SK-N-SH (cell line): ENCODE results near the gene LRRC46. TPM values are rescaled to one million over a fixed set of nuclear protein-coding genes. Genes with fewer than 3 reads are reported as not detected.

Experiments used
- CTCF ChIA-PET: fragments of 300-600, 350-600 bp; formaldehyde crosslinking; extraction: SDS; loops from one replicate; lab custom pipeline; 2021; lab: Yijun Ruan, JAX
- POLR2A ChIA-PET: fragments of 350-600 bp; sonication (Branson Sonifier 250); formaldehyde crosslinking; extraction: SDS; loops from one replicate; lab custom pipeline; 2020; ENCODE audit warnings: antibody characterized with exemption, inconsistent platforms; lab: Yijun Ruan, JAX
- DNase-seq: peaks from one replicate; pipeline ENCODE4 v3.0.0; 2012
- H2AFZ ChIP-seq: fragments of 200-600 bp; sonication (generic); 2 replicates; pipeline ENCODE4 v1.8.1; 2016; ENCODE audit warnings: antibody characterized with exemption, mild to moderate bottlenecking, low read depth
- H3F3A ChIP-seq: fragments of 200-600 bp; sonication (generic); replicated peaks from 2 replicates; pipeline ENCODE3; 2016; ENCODE audit warnings: antibody characterized with exemption, mild to moderate bottlenecking; ENCODE audit not compliant: insufficient read depth
- H3K27ac ChIP-seq, 2 experiments: fragments of 200-500 bp in 1 of 2; fragments of 200-600 bp in 1 of 2; sonication (Bioruptor generic) in 1 of 2; sonication (generic), shearing (Covaris generic) in 1 of 2; 2 replicates each; pipeline versions ENCODE4 v1.5.1 to v1.6.1; 2014 to 2016; ENCODE audit warnings: low read depth in 2 of 2, inconsistent platforms in 1 of 2, low read length in 1 of 2, mild to moderate bottlenecking in 1 of 2, mixed read lengths in 1 of 2
- H3K27me3 ChIP-seq: fragments of 200-600 bp; sonication (generic), shearing (Covaris generic); 2 replicates; pipeline ENCODE4 v1.6.1; 2016; ENCODE audit warnings: mixed run types; ENCODE audit not compliant: insufficient read depth
- H3K36me3 ChIP-seq, 2 experiments: fragments of 200-500 bp in 1 of 2; fragments of 200-600 bp in 1 of 2; sonication (Bioruptor generic) in 1 of 2; sonication (generic) in 1 of 2; replicated peaks in 1 of 2; 2 replicates each; pipeline versions ENCODE3 to v1.5.1; 2014 to 2016; ENCODE audit warnings: low read length in 1 of 2, mild to moderate bottlenecking in 1 of 2; ENCODE audit not compliant: insufficient read depth in 2 of 2, control insufficient read depth in 1 of 2
- H3K4me1 ChIP-seq, 2 experiments: fragments of 200-500 bp in 1 of 2; fragments of 200-600 bp in 1 of 2; sonication (Bioruptor generic) in 1 of 2; sonication (generic), shearing (Covaris generic) in 1 of 2; 2 replicates each; pipeline versions ENCODE4 v1.5.1 to v1.6.1; 2014 to 2016; ENCODE audit warnings: low read depth in 1 of 2, low read length in 1 of 2, mixed run types in 1 of 2; ENCODE audit not compliant: insufficient read depth in 2 of 2, control insufficient read depth in 1 of 2
- H3K4me2 ChIP-seq: fragments of 200-600 bp; sonication (generic), shearing (Covaris generic); 2 replicates; pipeline ENCODE4 v1.6.1; 2017; ENCODE audit warnings: mixed run types
- H3K4me3 ChIP-seq, 2 experiments: fragments of 200-500 bp in 1 of 2; fragments of 200-600 bp in 1 of 2; sonication (Bioruptor generic) in 1 of 2; sonication (generic), shearing (Covaris generic) in 1 of 2; 2 replicates each; pipeline versions ENCODE4 v1.5.1 to v1.8.1; 2014 to 2016; ENCODE audit warnings: low read depth in 2 of 2, inconsistent platforms in 1 of 2, low read length in 1 of 2, mild to moderate bottlenecking in 1 of 2, mixed read lengths in 1 of 2, moderate library complexity in 1 of 2
- H3K79me2 ChIP-seq: fragments of 200-600 bp; sonication (generic); 2 replicates; pipeline ENCODE4 v1.8.1; 2017; ENCODE audit warnings: mild to moderate bottlenecking; ENCODE audit not compliant: insufficient read depth
- H3K9ac ChIP-seq: fragments of 200-600 bp; sonication (generic); 2 replicates; pipeline ENCODE4 v1.6.1; 2017; ENCODE audit warnings: mixed run types
- H3K9me2 ChIP-seq: fragments of 200-600 bp; sonication (generic); 2 replicates; pipeline ENCODE4 v1.6.1; 2017; ENCODE audit warnings: mixed run types
- H3K9me3 ChIP-seq: fragments of 200-600 bp; sonication (generic); 2 replicates; pipeline ENCODE4 v1.6.1; 2017; ENCODE audit warnings: mixed run types, mild to moderate bottlenecking, moderate library complexity
- H4K20me1 ChIP-seq: fragments of 200-600 bp; sonication (generic); 2 replicates; pipeline ENCODE4 v1.6.1; 2017; ENCODE audit warnings: mild to moderate bottlenecking, mixed run types; ENCODE audit not compliant: insufficient read depth
- CHD2 ChIP-seq: fragments of 150-350 bp; IDR thresholded peaks from 2 replicates; pipeline ENCODE4 v1.6.1; 2018; ENCODE audit warnings: low read length; ENCODE audit not compliant: partially characterized antibody
- EZH2phosphoT487 ChIP-seq: fragments of 200-600 bp; sonication (generic); IDR thresholded peaks from 2 replicates; pipeline ENCODE4 v1.6.1; 2017; ENCODE audit warnings: low read depth, mixed run types, mild to moderate bottlenecking, antibody characterized with exemption, moderate library complexity, borderline replicate concordance
- FOSL2 ChIP-seq: IDR thresholded peaks from 2 replicates; pipeline ENCODE4 v1.4.0; 2012; ENCODE audit warnings: low read depth, mild to moderate bottlenecking, moderate library complexity, borderline replicate concordance
- FOXM1 ChIP-seq: IDR thresholded peaks from 2 replicates; pipeline ENCODE4 v1.4.0; 2012; ENCODE audit warnings: low read depth, mild to moderate bottlenecking
- GATA2 ChIP-seq: sonication (generic); formaldehyde crosslinking; IDR thresholded peaks from 2 replicates; pipeline ENCODE4 v1.5.0; 2020; ENCODE audit warnings: mild to moderate bottlenecking, missing genetic modification reagents
- MEF2A ChIP-seq: IDR thresholded peaks from 2 replicates; pipeline ENCODE4 v1.4.0; 2012; ENCODE audit warnings: low read depth, borderline replicate concordance
- MXI1 ChIP-seq: IDR thresholded peaks from 2 replicates; pipeline ENCODE4 v1.6.1; 2012; ENCODE audit warnings: mild to moderate bottlenecking, low read depth, low read length, improper control_type of control experiment
- NFIC ChIP-seq: IDR thresholded peaks from 2 replicates; pipeline ENCODE4 v1.4.0; 2012; ENCODE audit warnings: borderline replicate concordance
- NRF1 ChIP-seq: IDR thresholded peaks from 2 replicates; pipeline ENCODE4 v1.6.1; 2012; ENCODE audit warnings: low read depth, mild to moderate bottlenecking, low read length
- RAD21 ChIP-seq: IDR thresholded peaks from 2 replicates; pipeline ENCODE4 v1.6.1; 2012; ENCODE audit warnings: mild to moderate bottlenecking, low read length
- RCOR1 ChIP-seq: fragments of 150-350 bp; IDR thresholded peaks from 2 replicates; pipeline ENCODE4 v1.6.1; 2017; ENCODE audit warnings: antibody characterized with exemption, low read length
- TAF1 ChIP-seq: IDR thresholded peaks from 2 replicates; pipeline ENCODE4 v1.6.1; 2012; ENCODE audit warnings: low read depth, mild to moderate bottlenecking, low read length, moderate library complexity, borderline replicate concordance
- WGBS: methylation state at CpG from one replicate; pipeline ENCODE4 v1.1.6; 2017; ENCODE audit warnings: low lambda C conversion rate; 5-methylcytosine and 5-hydroxymethylcytosine counted together
- polyA plus RNA-seq, 3 experiments: library from polyadenylated mRNA; depleted of rRNA; stranded (reverse); fragments of >200 nt; gene quantifications; 2 replicates each; pipeline ENCODE4 v1.2.3, GENCODE V29; 2012
- TF ChIP-seq, protein P1 (sequence below): fragments of 200-600 bp; sonication (generic); IDR thresholded peaks from 2 replicates; pipeline ENCODE4 v1.6.1; 2017; ENCODE audit warnings: antibody characterized with exemption, mild to moderate bottlenecking, moderate library complexity
- TF ChIP-seq, protein P2 (sequence below): IDR thresholded peaks from 2 replicates; pipeline ENCODE4 v1.6.1; 2012; ENCODE audit warnings: mild to moderate bottlenecking, low read depth, low read length, moderate library complexity
- TF ChIP-seq, protein P3 (sequence below): IDR thresholded peaks from 2 replicates; pipeline ENCODE4 v1.4.0; 2012; ENCODE audit warnings: low read depth, borderline replicate concordance

The LRRC46 gene
- polyA plus RNA-seq, 1 of the 3 experiments (the other 2 are of a cell fraction), result 1.6 TPM

DNA sequence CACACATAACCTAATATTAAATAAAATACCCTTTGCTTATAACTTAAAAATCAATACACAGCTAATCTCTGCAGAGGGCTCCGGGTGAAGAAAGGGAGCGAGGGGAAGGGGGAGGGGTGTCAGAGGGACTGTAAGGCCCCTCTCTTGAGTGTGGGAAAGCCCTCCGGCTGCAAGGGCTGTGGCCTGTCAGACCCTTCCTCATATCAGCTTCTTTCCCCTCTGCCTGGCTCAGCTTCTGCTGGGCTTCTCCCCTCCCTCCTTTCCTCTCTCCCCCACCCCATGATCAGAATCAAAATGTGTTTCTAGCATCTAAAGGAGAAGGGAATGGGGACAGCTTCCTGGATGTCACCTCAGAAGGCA lies 14.2 kb downstream of the LRRC46 start:
- no peak overlapping the region for H2AFZ ChIP-seq
- no peak overlapping the region for H3K27ac ChIP-seq
- CTCF ChIA-PET, result interaction anchor here (0.8 to 33.0 kb wide), 10 partner anchors 7 to 172 kb away, joined by 3 to 1447 read pairs (median 37); partner anchors contain the start of genes LRRC46, MRPL10, OSBPL7 and SCRN2
- 71% methylated on average over 3 of the region's 3 CpGs for WGBS
- peaks cover 2% of the 10 kb centered on the region; the same call in 1 of the 2 replicates for H3K79me2 ChIP-seq
- peaks cover 57% of the 10 kb centered on the region for H3K27me3 ChIP-seq
- peaks cover 3% of the 10 kb centered on the region for H3F3A ChIP-seq
- H3K4me1 ChIP-seq, result peaks cover 0 to 21% of the 10 kb centered on the region in 2 experiments; a peak in 2 of 4 replicates
- H3K4me3 ChIP-seq, result no peak overlapping the region
- H3K36me3 ChIP-seq, result no peaks in the 10 kb centered on the region
- no peak for DNase-seq
- no peak overlapping the region for H3K4me2 ChIP-seq
- no peaks in the 10 kb centered on the region for H3K9me2 ChIP-seq
- H3K9me3 ChIP-seq, result no peaks in the 10 kb centered on the region
- H3K9ac ChIP-seq, result no peak overlapping the region
- TF ChIP-seq FOSL2 (no peak), RAD21 (no peak), FOXM1 (no peak), MEF2A (no peak), NFIC (no peak), CHD2 (no peak), NRF1 (no peak), EZH2phosphoT487 (no peak), TAF1 (no peak), RCOR1 (no peak), GATA2 (CRISPR knock-in tag) (no peak), MXI1 (no peak)
- TF ChIP-seq, protein P1, sequence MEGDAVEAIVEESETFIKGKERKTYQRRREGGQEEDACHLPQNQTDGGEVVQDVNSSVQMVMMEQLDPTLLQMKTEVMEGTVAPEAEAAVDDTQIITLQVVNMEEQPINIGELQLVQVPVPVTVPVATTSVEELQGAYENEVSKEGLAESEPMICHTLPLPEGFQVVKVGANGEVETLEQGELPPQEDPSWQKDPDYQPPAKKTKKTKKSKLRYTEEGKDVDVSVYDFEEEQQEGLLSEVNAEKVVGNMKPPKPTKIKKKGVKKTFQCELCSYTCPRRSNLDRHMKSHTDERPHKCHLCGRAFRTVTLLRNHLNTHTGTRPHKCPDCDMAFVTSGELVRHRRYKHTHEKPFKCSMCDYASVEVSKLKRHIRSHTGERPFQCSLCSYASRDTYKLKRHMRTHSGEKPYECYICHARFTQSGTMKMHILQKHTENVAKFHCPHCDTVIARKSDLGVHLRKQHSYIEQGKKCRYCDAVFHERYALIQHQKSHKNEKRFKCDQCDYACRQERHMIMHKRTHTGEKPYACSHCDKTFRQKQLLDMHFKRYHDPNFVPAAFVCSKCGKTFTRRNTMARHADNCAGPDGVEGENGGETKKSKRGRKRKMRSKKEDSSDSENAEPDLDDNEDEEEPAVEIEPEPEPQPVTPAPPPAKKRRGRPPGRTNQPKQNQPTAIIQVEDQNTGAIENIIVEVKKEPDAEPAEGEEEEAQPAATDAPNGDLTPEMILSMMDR, result no peak
- TF ChIP-seq, protein P2, sequence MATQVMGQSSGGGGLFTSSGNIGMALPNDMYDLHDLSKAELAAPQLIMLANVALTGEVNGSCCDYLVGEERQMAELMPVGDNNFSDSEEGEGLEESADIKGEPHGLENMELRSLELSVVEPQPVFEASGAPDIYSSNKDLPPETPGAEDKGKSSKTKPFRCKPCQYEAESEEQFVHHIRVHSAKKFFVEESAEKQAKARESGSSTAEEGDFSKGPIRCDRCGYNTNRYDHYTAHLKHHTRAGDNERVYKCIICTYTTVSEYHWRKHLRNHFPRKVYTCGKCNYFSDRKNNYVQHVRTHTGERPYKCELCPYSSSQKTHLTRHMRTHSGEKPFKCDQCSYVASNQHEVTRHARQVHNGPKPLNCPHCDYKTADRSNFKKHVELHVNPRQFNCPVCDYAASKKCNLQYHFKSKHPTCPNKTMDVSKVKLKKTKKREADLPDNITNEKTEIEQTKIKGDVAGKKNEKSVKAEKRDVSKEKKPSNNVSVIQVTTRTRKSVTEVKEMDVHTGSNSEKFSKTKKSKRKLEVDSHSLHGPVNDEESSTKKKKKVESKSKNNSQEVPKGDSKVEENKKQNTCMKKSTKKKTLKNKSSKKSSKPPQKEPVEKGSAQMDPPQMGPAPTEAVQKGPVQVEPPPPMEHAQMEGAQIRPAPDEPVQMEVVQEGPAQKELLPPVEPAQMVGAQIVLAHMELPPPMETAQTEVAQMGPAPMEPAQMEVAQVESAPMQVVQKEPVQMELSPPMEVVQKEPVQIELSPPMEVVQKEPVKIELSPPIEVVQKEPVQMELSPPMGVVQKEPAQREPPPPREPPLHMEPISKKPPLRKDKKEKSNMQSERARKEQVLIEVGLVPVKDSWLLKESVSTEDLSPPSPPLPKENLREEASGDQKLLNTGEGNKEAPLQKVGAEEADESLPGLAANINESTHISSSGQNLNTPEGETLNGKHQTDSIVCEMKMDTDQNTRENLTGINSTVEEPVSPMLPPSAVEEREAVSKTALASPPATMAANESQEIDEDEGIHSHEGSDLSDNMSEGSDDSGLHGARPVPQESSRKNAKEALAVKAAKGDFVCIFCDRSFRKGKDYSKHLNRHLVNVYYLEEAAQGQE, result no peak
- TF ChIP-seq, protein P3, sequence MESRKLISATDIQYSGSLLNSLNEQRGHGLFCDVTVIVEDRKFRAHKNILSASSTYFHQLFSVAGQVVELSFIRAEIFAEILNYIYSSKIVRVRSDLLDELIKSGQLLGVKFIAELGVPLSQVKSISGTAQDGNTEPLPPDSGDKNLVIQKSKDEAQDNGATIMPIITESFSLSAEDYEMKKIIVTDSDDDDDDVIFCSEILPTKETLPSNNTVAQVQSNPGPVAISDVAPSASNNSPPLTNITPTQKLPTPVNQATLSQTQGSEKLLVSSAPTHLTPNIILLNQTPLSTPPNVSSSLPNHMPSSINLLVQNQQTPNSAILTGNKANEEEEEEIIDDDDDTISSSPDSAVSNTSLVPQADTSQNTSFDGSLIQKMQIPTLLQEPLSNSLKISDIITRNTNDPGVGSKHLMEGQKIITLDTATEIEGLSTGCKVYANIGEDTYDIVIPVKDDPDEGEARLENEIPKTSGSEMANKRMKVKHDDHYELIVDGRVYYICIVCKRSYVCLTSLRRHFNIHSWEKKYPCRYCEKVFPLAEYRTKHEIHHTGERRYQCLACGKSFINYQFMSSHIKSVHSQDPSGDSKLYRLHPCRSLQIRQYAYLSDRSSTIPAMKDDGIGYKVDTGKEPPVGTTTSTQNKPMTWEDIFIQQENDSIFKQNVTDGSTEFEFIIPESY, result no peak
- H4K20me1 ChIP-seq, result no peaks in the 10 kb centered on the region
- POLR2A ChIA-PET, result interaction anchor here (2.4 kb wide), 1 partner anchor 50 kb away, joined by 10 read pairs; the partner anchor contains the start of gene SP2
